AG04449 (cell line): ENCODE results near the gene ARHGAP30.

Experiments used
- CTCF ChIA-PET: fragments of 350-600 bp; formaldehyde crosslinking; extraction: SDS; loops from one replicate; lab custom pipeline; 2021; ENCODE audit warnings: antibody characterized with exemption; lab: Yijun Ruan, JAX
- POLR2A ChIA-PET: fragments of 400-600, 350-600 bp; formaldehyde crosslinking; extraction: SDS; loops from one replicate; lab custom pipeline; 2020; ENCODE audit warnings: antibody characterized with exemption, inconsistent platforms; lab: Yijun Ruan, JAX
- DNase-seq: peaks from one replicate; pipeline ENCODE4 v3.0.0-alpha.2; 2010; ENCODE audit warnings: low read depth, low spot score
- H3K4me3 ChIP-seq: 2 replicates; pipeline ENCODE4 v1.5.1; 2011; ENCODE audit warnings: low read depth, mild to moderate bottlenecking, control low read depth, low read length
- CTCF ChIP-seq: IDR thresholded peaks from one replicate; pipeline ENCODE4 v1.5.1; 2011; ENCODE audit warnings: mild to moderate bottlenecking, moderate library complexity, low read length, control low read depth, inconsistent platforms; ENCODE audit not compliant: insufficient read depth; ENCODE audit errors: missing control alignments

ARHGAP30 gene

GRCh38 chr1:161089251-161089924, 19.7 kb upstream of the ARHGAP30 start, which contains the start of gene NECTIN4:
Gene NECTIN4 (minus strand): TSS chr1:161089558. CDS start chr1:161089296, 262 bp downstream.
- no peak within 1 kb of the TSS for H3K4me3 ChIP-seq
- ChIA-PET CTCF (interaction anchor here (0.5 to 7.8 kb wide), 4 partner anchors 9 to 92 kb away, joined by 3 to 82 read pairs (median 4); partner anchors contain the start of gene KLHDC9), POLR2A (interaction anchor here (1.1 to 1.3 kb wide), 2 partner anchors 12 to 44 kb away, joined by 3 to 4 read pairs; partner anchors contain the start of gene USF1)
- no peak for TF ChIP-seq CTCF
- DNase-seq: no peak

- no peak for DNase-seq
- H3K4me3 ChIP-seq: no peak overlapping the region
- POLR2A ChIA-PET: interaction anchor here (1.1 to 1.3 kb wide), 2 partner anchors 12 to 43 kb away, joined by 3 to 4 read pairs; partner anchors contain the start of gene USF1
- CTCF ChIA-PET: interaction anchor here (1.0 to 7.8 kb wide), 4 partner anchors 10 to 93 kb away, joined by 3 to 82 read pairs (median 4); partner anchors contain the start of gene KLHDC9
- TF ChIP-seq CTCF: no peak
Observed at GRCh38 chr1:161088587-161089110, 19.0 kb upstream of the ARHGAP30 start.

GRCh38 chr1:161086457-161086856, 16.8 kb upstream of the ARHGAP30 start:
- no peak overlapping the region for H3K4me3 ChIP-seq
- no peak for DNase-seq
- POLR2A ChIA-PET: interaction anchor here (1.2 kb wide), 1 partner anchor 41 kb away, joined by 4 read pairs; the partner anchor contains the start of gene USF1
- CTCF ChIA-PET: interaction anchor here (0.6 to 7.8 kb wide), 5 partner anchors 12 to 89 kb away, joined by 3 to 82 read pairs (median 5); partner anchors contain the start of gene KLHDC9
- no peak for TF ChIP-seq CTCF

GRCh38 chr1:161085165-161085564, 15.5 kb upstream of the ARHGAP30 start:
- no peak overlapping the region for H3K4me3 ChIP-seq
- ChIA-PET CTCF (interaction anchor here (0.6 to 7.8 kb wide), 7 partner anchors 9 to 87 kb away, joined by 3 to 82 read pairs (median 5); partner anchors contain the start of gene KLHDC9), POLR2A (no interaction called here)
- no peak for DNase-seq
- TF ChIP-seq CTCF: no peak

GRCh38 chr1:161084597-161084988, 14.9 kb upstream of the ARHGAP30 start:
- TF ChIP-seq CTCF: no peak
- ChIA-PET POLR2A (interaction anchor here (0.7 kb wide), 1 partner anchor 39 kb away, joined by 3 read pairs; the partner anchor contains the start of gene USF1), CTCF (interaction anchor here (0.8 to 7.8 kb wide), 6 partner anchors 9 to 87 kb away, joined by 3 to 82 read pairs (median 12); partner anchors contain the start of gene KLHDC9)
- DNase-seq: no peak
- no peak overlapping the region for H3K4me3 ChIP-seq
